IMR-90 (cell line): ENCODE data around the gene PRKCH. TPM values are rescaled to one million over a fixed set of nuclear protein-coding genes. Genes with fewer than 3 reads are reported as not detected.

ENCODE experiments used
- ATAC-seq: fragments of 200-7000 bp; cut with Tn5 transposase; 2 replicates; pipeline ENCODE4 v1.9.1; 2020; ENCODE audit warnings: low read depth, mild to moderate bottlenecking, moderate library complexity
- BruUV-seq: library from RNA; stranded (reverse); fragments of 400-500 nt; replicated peaks from 2 replicates; lab custom pipeline; 2021; lab: Mats Ljungman, UMichigan
- CTCF ChIA-PET: fragments of 300-600 bp; formaldehyde crosslinking; extraction: SDS; loops from one replicate; lab custom pipeline; 2021; ENCODE audit warnings: antibody characterized with exemption; lab: Yijun Ruan, JAX
- POLR2A ChIA-PET: fragments of 300-600 bp; sonication (Branson Sonifier 250); formaldehyde crosslinking; loops from one replicate; lab custom pipeline; 2022; ENCODE audit warnings: antibody characterized with exemption; ENCODE audit not compliant: unreplicated experiment; lab: Charles Lee
- DNase-seq: peaks from one replicate; pipeline ENCODE4 v3.0.0; 2013
- H2AFZ ChIP-seq: replicated peaks from 2 replicates; pipeline ENCODE3; 2013; ENCODE audit warnings: low read length, mild to moderate bottlenecking; ENCODE audit not compliant: poor library complexity
- H2AK5ac ChIP-seq: 2 replicates; pipeline ENCODE4 v1.6.1; 2013; ENCODE audit warnings: low read depth, low read length, inconsistent platforms
- H2AK9ac ChIP-seq: replicated peaks from 2 replicates; pipeline ENCODE3; 2013; ENCODE audit warnings: mild to moderate bottlenecking, low read depth, low read length, moderate library complexity; ENCODE audit not compliant: poor library complexity
- H2BK120ac ChIP-seq: 2 replicates; pipeline ENCODE4 v1.6.1; 2013; ENCODE audit warnings: low read depth, low read length, inconsistent platforms
- H2BK15ac ChIP-seq: 3 replicates; pipeline ENCODE4 v1.6.1; 2013; ENCODE audit warnings: low read depth, low read length, inconsistent platforms
- H2BK20ac ChIP-seq: 2 replicates; pipeline ENCODE4 v1.6.1; 2013; ENCODE audit warnings: low read depth, mild to moderate bottlenecking, inconsistent platforms, low read length, moderate library complexity
- H2BK5ac ChIP-seq: 2 replicates; pipeline ENCODE4 v1.6.1; 2013; ENCODE audit warnings: mild to moderate bottlenecking, low read depth, low read length, inconsistent platforms; ENCODE audit not compliant: poor library complexity, severe bottlenecking
- H3K14ac ChIP-seq: replicated peaks from 2 replicates; pipeline ENCODE4 v1.6.1; 2013; ENCODE audit warnings: low read depth, low read length, inconsistent platforms
- H3K18ac ChIP-seq: 2 replicates; pipeline ENCODE4 v1.6.1; 2013; ENCODE audit warnings: low read depth, low read length, control low read depth
- H3K23ac ChIP-seq: 2 replicates; pipeline ENCODE4 v1.6.1; 2013; ENCODE audit warnings: low read depth, low read length, inconsistent platforms
- H3K27ac ChIP-seq: 2 replicates; pipeline ENCODE4 v1.5.1; 2013; ENCODE audit warnings: mild to moderate bottlenecking, control low read depth, low read length; ENCODE audit not compliant: insufficient read depth
- H3K27me3 ChIP-seq: 2 replicates; pipeline ENCODE4 v1.6.1; 2013; ENCODE audit warnings: low read length; ENCODE audit not compliant: control insufficient read depth, insufficient read depth
- H3K36me3 ChIP-seq: 2 replicates; pipeline ENCODE4 v1.6.1; 2013; ENCODE audit warnings: low read length, mixed read lengths; ENCODE audit not compliant: control insufficient read depth, insufficient read depth
- H3K4ac ChIP-seq: 2 replicates; pipeline ENCODE4 v1.6.1; 2013; ENCODE audit warnings: low read depth, low read length, inconsistent platforms
- H3K4me1 ChIP-seq: 2 replicates; pipeline ENCODE4 v1.6.1; 2013; ENCODE audit warnings: low read length, mixed read lengths; ENCODE audit not compliant: control insufficient read depth, insufficient read depth
- H3K4me2 ChIP-seq: 2 replicates; pipeline ENCODE4 v1.6.1; 2013; ENCODE audit warnings: low read depth, mild to moderate bottlenecking, control low read depth, low read length, moderate library complexity
- H3K4me3 ChIP-seq: 2 replicates; pipeline ENCODE4 v1.5.1; 2013; ENCODE audit warnings: low read depth, mild to moderate bottlenecking, control low read depth, low read length, moderate library complexity; ENCODE audit not compliant: insufficient read depth
- H3K56ac ChIP-seq: 2 replicates; pipeline ENCODE4 v1.6.1; 2013; ENCODE audit warnings: low read length, inconsistent platforms; ENCODE audit not compliant: insufficient read depth; ENCODE audit errors: extremely low read depth
- H3K79me1 ChIP-seq, 2 experiments: 2 replicates each; pipeline ENCODE4 v1.6.1; 2013; ENCODE audit warnings: low read length in 2 of 2, inconsistent platforms in 1 of 2, low read depth in 1 of 2
- H3K9ac ChIP-seq: 2 replicates; pipeline ENCODE4 v1.6.1; 2013; ENCODE audit warnings: low read depth, low read length, control low read depth
- H3K9me1 ChIP-seq: 2 replicates; pipeline ENCODE4 v1.6.1; 2013; ENCODE audit warnings: low read length, inconsistent platforms; ENCODE audit not compliant: insufficient read depth
- H3K9me3 ChIP-seq: 2 replicates; pipeline ENCODE4 v1.6.1; 2013; ENCODE audit warnings: low read length; ENCODE audit not compliant: control insufficient read depth, insufficient read depth
- H4K20me1 ChIP-seq: 2 replicates; pipeline ENCODE4 v1.6.1; 2013; ENCODE audit warnings: low read length, inconsistent platforms; ENCODE audit not compliant: insufficient read depth
- H4K5ac ChIP-seq: 2 replicates; pipeline ENCODE4 v1.6.1; 2013; ENCODE audit warnings: mild to moderate bottlenecking, low read depth, low read length, control low read depth
- H4K8ac ChIP-seq, 2 experiments: 2 replicates each; pipeline ENCODE4 v1.6.1; 2013; ENCODE audit warnings: low read depth in 2 of 2, low read length in 2 of 2, control low read depth in 1 of 2, inconsistent platforms in 1 of 2
- H4K91ac ChIP-seq: 2 replicates; pipeline ENCODE4 v1.6.1; 2013; ENCODE audit warnings: low read depth, low read length, inconsistent platforms; ENCODE audit not compliant: insufficient read depth
- BHLHE40 ChIP-seq: fragments of 150-350 bp; IDR thresholded peaks from 2 replicates; pipeline ENCODE4 v1.6.1; 2016; ENCODE audit warnings: mild to moderate bottlenecking, low read depth, low read length
- CEBPB ChIP-seq: IDR thresholded peaks from 2 replicates; pipeline ENCODE4 v1.6.1; 2012; ENCODE audit warnings: low read depth, low read length, improper control_type of control experiment
- CHD1 ChIP-seq: IDR thresholded peaks from 2 replicates; pipeline ENCODE4 v1.6.1; 2012; ENCODE audit warnings: low read depth, low read length, improper control_type of control experiment
- ELK1 ChIP-seq: fragments of 150-350 bp; IDR thresholded peaks from 2 replicates; pipeline ENCODE4 v1.6.1; 2016; ENCODE audit warnings: low read depth, mild to moderate bottlenecking, low read length, moderate library complexity, borderline replicate concordance
- FOS ChIP-seq: fragments of 150-350 bp; IDR thresholded peaks from 2 replicates; pipeline ENCODE4 v1.6.1; 2016; ENCODE audit warnings: low read depth, low read length
- MAFK ChIP-seq: IDR thresholded peaks from 2 replicates; pipeline ENCODE4 v1.6.1; 2012; ENCODE audit warnings: low read depth, low read length, improper control_type of control experiment
- MAZ ChIP-seq: IDR thresholded peaks from 2 replicates; pipeline ENCODE4 v1.6.1; 2012; ENCODE audit warnings: low read depth, mild to moderate bottlenecking, low read length, improper control_type of control experiment, moderate library complexity, borderline replicate concordance
- NFE2L2 ChIP-seq: fragments of 150-350 bp; IDR thresholded peaks from 2 replicates; pipeline ENCODE4 v1.6.1; 2016; ENCODE audit warnings: low read depth, mild to moderate bottlenecking, low read length
- POLR2A ChIP-seq: IDR thresholded peaks from 2 replicates; pipeline ENCODE4 v1.6.1; 2012; ENCODE audit warnings: mild to moderate bottlenecking, low read depth, low read length
- RAD21 ChIP-seq: IDR thresholded peaks from 2 replicates; pipeline ENCODE4 v1.6.1; 2012; ENCODE audit warnings: low read length, improper control_type of control experiment
- RFX5 ChIP-seq: IDR thresholded peaks from 2 replicates; pipeline ENCODE4 v1.8.0; 2012; ENCODE audit warnings: low read depth, mild to moderate bottlenecking, low read length, moderate library complexity
- SMC3 ChIP-seq: fragments of 150-350 bp; IDR thresholded peaks from 2 replicates; pipeline ENCODE4 v1.6.1; 2016; ENCODE audit warnings: low read depth, mild to moderate bottlenecking, antibody characterized with exemption, low read length, moderate library complexity
- USF2 ChIP-seq: fragments of 150-350 bp; IDR thresholded peaks from 2 replicates; pipeline ENCODE4 v1.6.1; 2017; ENCODE audit warnings: mild to moderate bottlenecking, antibody characterized with exemption, low read length, low read depth
- WGBS, 2 experiments: methylation state at CpG; one replicate each; pipeline versions ENCODE4 v1.1.5 to v1.1.7; 2013; ENCODE audit warnings: missing lambda C conversion rate in 2 of 2; ENCODE audit not compliant: insufficient read length in 1 of 2; ENCODE audit errors: extremely low coverage in 2 of 2; 5-methylcytosine and 5-hydroxymethylcytosine counted together
- dilution Hi-C: fragments of 300-500 bp; cut with HindIII; formaldehyde crosslinking; loops from one replicate; pipeline ENCODE4 v1.14.3; 2018; ENCODE audit warnings: low sequenced_read_pairs; ENCODE audit not compliant: unreplicated experiment
- in situ Hi-C: fragments of 300-500 bp; cut with MboI; formaldehyde crosslinking; loops from 3 replicates; pipeline ENCODE4 v1.14.3; 2019; ENCODE audit warnings: low sequenced_read_pairs, inconsistent platforms, mixed read lengths
- intact Hi-C: fragments of 100-400 bp; cut with micrococcal nuclease; formaldehyde crosslinking; loops from 2 replicates; pipeline ENCODE4 v1.10.0; 2022
- polyA plus RNA-seq, 3 experiments: library from polyadenylated mRNA; depleted of rRNA; stranded (reverse); fragments of >200 nt; gene quantifications; 2 replicates each; pipeline ENCODE4 v1.2.3, GENCODE V29; 2012; ENCODE audit warnings: low replicate concordance in 1 of 3
- total RNA-seq: library from RNA; depleted of rRNA; stranded (reverse); fragments of >200 nt; gene quantifications from 2 replicates; pipeline ENCODE4 v1.2.3, GENCODE V29; 2012

The PRKCH gene
- total and polyA plus RNA-seq, 2 of the 4 experiments (the other 2 are of a cell fraction): 1.6 to 2.3 TPM

DNA sequence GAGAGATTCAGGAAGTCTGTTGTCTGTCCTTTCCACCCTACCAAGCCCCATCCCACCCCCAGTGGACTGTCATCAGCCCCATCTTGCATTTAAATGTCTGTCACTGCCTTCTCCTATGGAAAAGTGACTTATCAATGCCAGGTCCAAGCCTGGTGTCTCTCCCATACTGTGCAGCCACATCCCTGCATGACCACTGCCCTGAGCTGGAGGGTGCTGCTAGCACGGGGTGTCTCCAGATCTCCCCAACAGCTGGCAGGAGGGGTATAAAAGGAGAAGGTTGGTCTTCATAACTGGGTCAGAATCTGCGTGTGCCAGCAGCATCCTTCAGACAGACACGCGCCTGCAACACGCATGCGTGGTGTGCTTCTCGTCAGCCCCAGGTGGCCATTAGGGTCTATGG is 219.6 kb downstream of the PRKCH start:
- BruUV-seq: no TSS peak
- Histone ChIP-seq H4K20me1 (no peaks in the 10 kb centered on the region), H2AK5ac (peak overlapping the region; percentile 68), H3K56ac (no peak overlapping the region), H4K5ac (no peak overlapping the region), H2BK120ac (peak overlapping the region; percentile 32; the same call in 1 of the 2 replicates), H2BK15ac (peak overlapping the region; percentile 39; the same call in 1 of the 3 replicates), H3K4me1 (peaks cover 41% of the 10 kb centered on the region), H3K27me3 (no peaks in the 10 kb centered on the region), H3K23ac (no peak overlapping the region), H3K14ac (no peak overlapping the region), H3K9me3 (no peaks in the 10 kb centered on the region), H2BK5ac (no peak overlapping the region), H3K4me3 (no peak overlapping the region), H3K27ac (no peak overlapping the region; the same call in 1 of the 2 replicates), H3K9ac (no peak overlapping the region), H3K4ac (0 out of 2 replicates have a peak overlapping the region, but pooled peaks have one; percentile 38), H2BK20ac (peak overlapping the region; percentile 46; the same call in 1 of the 2 replicates), H3K36me3 (no peaks in the 10 kb centered on the region), H3K4me2 (no peak overlapping the region), H4K91ac (peak overlapping the region; percentile 53; the same call in 1 of the 2 replicates), H3K79me1 (no peaks in the 10 kb centered on the region), H2AFZ (peak overlapping the region; percentile 9), H4K8ac (no peak overlapping the region), H3K18ac (no peak overlapping the region; the same call in 1 of the 2 replicates), H2AK9ac (no peak overlapping the region), H3K9me1 (peaks cover 16% of the 10 kb centered on the region)
- ATAC-seq (no peak), DNase-seq (no peak)
- dilution Hi-C loops: no loop called here
- in situ Hi-C loops: no loop called here
- TF ChIP-seq USF2: no peak
- TF ChIP-seq CEBPB: no peak
- no peak for TF ChIP-seq MAZ
- TF ChIP-seq NFE2L2: no peak
- TF ChIP-seq POLR2A: no peak
- no peak for TF ChIP-seq ELK1
- no peak for TF ChIP-seq SMC3
- no peak for TF ChIP-seq CHD1
- no peak for TF ChIP-seq RAD21
- no peak for TF ChIP-seq FOS
- no peak for TF ChIP-seq RFX5
- TF ChIP-seq BHLHE40: no peak
- no peak for TF ChIP-seq MAFK
- CTCF ChIA-PET: no interaction called here
- POLR2A ChIA-PET: no interaction called here
- WGBS, 2 experiments: 100% methylated on average over 6 of the region's 7 CpGs; no CpG with 5 or more reads in 1 of the 2 experiments
- intact Hi-C loops: no loop called here
